Measurements from ENCODE around the gene RPH3AL. TPM values are rescaled to one million over a fixed set of nuclear protein-coding genes. Genes with fewer than 3 reads are reported as not detected.

The RPH3AL gene
- total RNA-seq, 1 donor from 2014 or later: 0.78 TPM

- TF ChIP-seq CTCF (IDR thresholded peaks at IDR 0.05): no peak
- H3K9me3 Mint-ChIP-seq (ENCODE audit: unreplicated experiment): no peaks in the 10 kb centered on the region
- no peak overlapping the region for H3K4me3 Mint-ChIP-seq (ENCODE audit: unreplicated experiment)
- peaks cover 8% of the 10 kb centered on the region for H3K27me3 Mint-ChIP-seq (ENCODE audit: unreplicated experiment)
- no peaks in the 10 kb centered on the region for H3K36me3 Mint-ChIP-seq (ENCODE audit: unreplicated experiment)
- H3K4me1 Mint-ChIP-seq (ENCODE audit: unreplicated experiment): no peaks in the 10 kb centered on the region
- no peak overlapping the region for H3K27ac Mint-ChIP-seq (ENCODE audit: unreplicated experiment)
- no peak for DNase-seq (ENCODE audit: extremely low spot score, unreplicated experiment)
Observed at GRCh38 chr17:302300-302698, 50.3 kb downstream of the RPH3AL start.

GRCh38 chr17:301681-302299 is 50.8 kb downstream of the RPH3AL start:
- Mint-ChIP-seq H3K27me3 (ENCODE audit: unreplicated experiment) (peaks cover 8% of the 10 kb centered on the region), H3K4me3 (ENCODE audit: unreplicated experiment) (no peak overlapping the region), H3K27ac (ENCODE audit: unreplicated experiment) (no peak overlapping the region), H3K36me3 (ENCODE audit: unreplicated experiment) (no peaks in the 10 kb centered on the region), H3K4me1 (ENCODE audit: unreplicated experiment) (no peaks in the 10 kb centered on the region), H3K9me3 (ENCODE audit: unreplicated experiment) (no peaks in the 10 kb centered on the region)
- no peak for DNase-seq (ENCODE audit: extremely low spot score, unreplicated experiment)
- no peak for TF ChIP-seq CTCF (IDR thresholded peaks at IDR 0.05)

GRCh38 chr17:300881-301280 is 51.7 kb downstream of the RPH3AL start:
- no peak for TF ChIP-seq CTCF (IDR thresholded peaks at IDR 0.05)
- no peak for DNase-seq (ENCODE audit: extremely low spot score, unreplicated experiment)
- Mint-ChIP-seq H3K4me1 (ENCODE audit: unreplicated experiment) (no peaks in the 10 kb centered on the region), H3K27ac (ENCODE audit: unreplicated experiment) (no peak overlapping the region), H3K36me3 (ENCODE audit: unreplicated experiment) (no peaks in the 10 kb centered on the region), H3K9me3 (ENCODE audit: unreplicated experiment) (no peaks in the 10 kb centered on the region), H3K27me3 (ENCODE audit: unreplicated experiment) (peaks cover 8% of the 10 kb centered on the region), H3K4me3 (ENCODE audit: unreplicated experiment) (no peak overlapping the region)

GRCh38 chr17:299546-299945 is 53.1 kb downstream of the RPH3AL start:
- TF ChIP-seq CTCF (IDR thresholded peaks at IDR 0.05): no peak
- Mint-ChIP-seq H3K36me3 (ENCODE audit: unreplicated experiment) (no peaks in the 10 kb centered on the region), H3K27me3 (ENCODE audit: unreplicated experiment) (peaks cover 8% of the 10 kb centered on the region), H3K9me3 (ENCODE audit: unreplicated experiment) (no peaks in the 10 kb centered on the region), H3K4me3 (ENCODE audit: unreplicated experiment) (no peak overlapping the region), H3K4me1 (ENCODE audit: unreplicated experiment) (no peaks in the 10 kb centered on the region), H3K27ac (ENCODE audit: unreplicated experiment) (no peak overlapping the region)
- no peak for DNase-seq (ENCODE audit: extremely low spot score, unreplicated experiment)

- DNase-seq (ENCODE audit: extremely low spot score, unreplicated experiment): no peak
- H3K4me1 Mint-ChIP-seq (ENCODE audit: unreplicated experiment): no peaks in the 10 kb centered on the region
- no peaks in the 10 kb centered on the region for H3K36me3 Mint-ChIP-seq (ENCODE audit: unreplicated experiment)
- no peak overlapping the region for H3K27ac Mint-ChIP-seq (ENCODE audit: unreplicated experiment)
- TF ChIP-seq CTCF (IDR thresholded peaks at IDR 0.05): no peak
- H3K27me3 Mint-ChIP-seq (ENCODE audit: unreplicated experiment): peaks cover 10% of the 10 kb centered on the region
- no peaks in the 10 kb centered on the region for H3K9me3 Mint-ChIP-seq (ENCODE audit: unreplicated experiment)
- no peak overlapping the region for H3K4me3 Mint-ChIP-seq (ENCODE audit: unreplicated experiment)
Observed at GRCh38 chr17:298791-299450, 53.7 kb downstream of the RPH3AL start.

Measured in osteocyte (in vitro differentiated cells).